Right ventricle myocardium superior (tissue), 1 donor: ENCODE measurements around the gene FSTL1. TPM values are rescaled to one million over a fixed set of nuclear protein-coding genes. Genes with fewer than 3 reads are reported as not detected.
A peak's percentile ranks its signal among the peaks of the same experiment; 100 is the strongest.

ENCODE experiments used
- ATAC-seq: fragments of 200-7000 bp; cut with Tn5 transposase; one replicate; pipeline ENCODE4 v1.9.1; 2020; ENCODE audit warnings: mild to moderate bottlenecking; ENCODE audit not compliant: poor library complexity
- DNase-seq: peaks from one replicate; pipeline ENCODE4 v3.0.0-alpha.2; 2020
- intact Hi-C: fragments of 100-400 bp; cut with DNase I; formaldehyde crosslinking; loops from one replicate; pipeline ENCODE4 v1.11.2; 2022
- total RNA-seq: library from RNA; stranded (reverse); fragmentation: NEBNext Ultra II Directional; extraction: Animal tissue kit (Norgen Biotek cat#: 25700); gene quantifications from one replicate; pipeline ENCODE4 v1.2.1, GENCODE V29; 2021
- donor health status: DM: no; HTN: yes; CAD: no; lungs with severe emphysema.

Gene FSTL1
- total RNA-seq, 1 donor from 2014 or later = 209 TPM

DNA sequence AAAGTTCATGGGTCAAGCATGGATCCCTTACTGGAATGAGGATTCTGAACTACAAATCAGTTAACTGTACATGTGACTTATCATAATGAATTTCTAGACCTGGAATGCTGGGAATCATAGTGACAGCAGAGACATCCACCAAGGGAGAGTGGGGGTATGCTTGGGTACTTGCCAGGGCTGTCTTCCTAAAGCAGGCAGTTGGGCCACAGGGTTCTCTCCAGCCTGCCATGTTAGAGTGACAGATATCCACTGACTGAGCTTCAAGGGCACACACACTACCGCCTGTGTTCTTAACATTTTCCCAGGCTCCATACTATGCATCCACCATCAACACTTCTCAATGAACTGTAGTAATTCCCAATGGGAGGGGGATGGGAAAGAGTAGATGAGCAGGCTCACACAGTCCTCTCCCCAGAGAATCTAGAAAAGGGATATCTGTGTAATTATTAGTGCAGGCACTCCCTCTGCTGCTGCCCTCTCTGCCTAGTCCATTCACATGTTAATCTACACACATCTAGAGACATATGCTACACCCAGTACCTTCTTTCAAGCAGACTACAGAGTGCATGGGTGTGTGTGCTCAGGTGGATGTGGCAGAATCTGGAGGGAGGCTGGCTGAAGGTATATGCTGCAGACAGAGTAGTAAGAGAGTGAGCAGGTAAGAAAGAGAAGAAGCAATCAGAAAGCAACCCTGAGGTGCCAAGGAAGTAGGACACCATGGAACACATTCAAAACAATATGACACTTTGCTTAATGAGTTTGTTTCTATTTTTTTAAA lies 3.7 kb downstream of the FSTL1 start:
- no peak for ATAC-seq
- intact Hi-C loops = no loop called here

DNA sequence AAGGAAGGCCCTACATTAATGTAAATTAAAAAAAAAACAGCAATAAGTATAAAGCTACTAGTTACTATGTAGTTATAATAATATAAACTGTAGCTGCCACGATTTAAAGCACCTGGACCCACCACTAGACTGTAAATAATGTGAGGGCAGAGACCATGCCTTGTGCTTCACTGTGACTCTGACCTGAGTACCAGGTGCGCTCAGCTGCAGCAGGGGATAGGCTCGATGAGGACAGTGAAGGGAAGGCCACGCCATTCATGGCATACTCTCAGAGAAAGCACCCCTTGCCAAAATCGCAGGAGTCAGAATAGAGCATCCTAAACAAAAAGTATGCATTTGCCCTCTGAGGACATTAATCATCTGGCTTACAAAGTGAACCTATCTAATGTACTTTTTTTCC lies 5.1 kb downstream of the FSTL1 start:
- intact Hi-C loops = no loop called here
- ATAC-seq (no peak), DNase-seq (no peak)

More for the DNA sequence above, 3.7 kb downstream of the FSTL1 start:
- no peak for DNase-seq

DNA sequence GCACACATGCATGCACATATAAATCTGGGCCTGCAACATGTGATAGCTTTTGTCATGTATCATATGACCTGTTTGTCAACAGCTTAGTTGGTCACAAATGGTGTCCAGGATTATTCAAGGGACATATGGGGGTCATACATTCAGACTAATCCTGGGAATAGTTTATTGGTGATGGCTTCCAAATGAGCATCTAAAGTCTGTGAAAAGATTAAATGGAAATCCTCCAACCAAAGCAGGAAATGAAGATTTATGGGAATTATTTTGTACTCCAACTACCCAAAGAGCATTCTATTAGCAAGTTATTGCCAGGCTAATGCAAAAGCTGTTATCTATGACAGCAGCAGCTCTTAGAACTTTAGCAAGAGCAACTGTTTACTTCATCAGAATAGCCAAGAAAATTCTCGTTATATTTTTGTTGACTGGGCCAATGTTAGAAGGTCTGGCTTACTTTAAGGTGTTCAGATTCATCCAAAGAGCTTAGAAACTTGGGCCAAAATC lies 7.1 kb downstream of the FSTL1 start:
- intact Hi-C loops = no loop called here
- DNase-seq (no peak), ATAC-seq (no peak)

DNA sequence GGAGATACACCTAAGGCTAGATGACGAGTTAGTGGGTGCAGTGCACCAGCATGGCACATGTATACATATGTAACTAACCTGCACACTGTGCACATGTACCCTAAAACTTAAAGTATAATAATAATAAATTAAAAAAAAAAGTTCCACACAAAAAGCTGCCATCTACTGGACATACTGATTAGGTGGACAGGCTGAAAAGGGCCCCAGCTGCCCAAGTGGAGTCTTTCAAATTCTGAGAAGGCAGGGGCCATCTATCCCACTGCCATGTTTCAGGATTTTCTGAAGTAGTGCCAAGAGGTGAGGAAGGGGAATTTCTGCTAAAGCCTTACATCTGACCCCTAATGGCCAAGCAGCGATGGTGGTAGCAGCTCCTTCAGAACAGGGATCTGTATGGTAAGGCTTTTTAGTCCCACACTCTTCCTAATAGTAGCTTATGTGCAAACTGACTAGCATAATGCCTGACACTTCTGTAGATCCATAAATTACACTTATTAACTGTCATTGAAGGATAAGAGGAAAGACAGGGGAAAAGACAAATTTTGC lies 7.7 kb downstream of the FSTL1 start:
- no peak for DNase-seq
- ATAC-seq = no peak
- intact Hi-C loops = no loop called here

DNA sequence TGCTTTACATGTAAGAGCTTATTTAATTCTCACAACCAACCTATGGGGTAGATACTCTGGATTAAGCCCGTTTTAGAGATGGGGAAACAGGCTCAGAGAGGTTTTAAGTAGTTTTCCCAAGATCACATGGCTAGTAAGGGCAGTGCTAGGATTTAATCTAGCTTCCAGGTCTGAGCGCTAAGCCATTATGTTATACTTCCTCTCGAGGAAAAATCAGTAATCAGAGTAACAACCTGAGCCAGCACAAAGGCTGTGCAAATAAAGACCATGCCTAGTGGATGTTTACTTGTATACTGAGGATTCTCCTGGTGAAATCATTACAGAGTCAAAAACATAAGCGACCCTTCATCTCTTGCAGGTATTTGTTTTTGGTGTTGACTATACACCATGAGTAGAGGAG lies 9.0 kb downstream of the FSTL1 start:
- no peak for DNase-seq
- ATAC-seq = no peak
- intact Hi-C loops = no loop called here

DNA sequence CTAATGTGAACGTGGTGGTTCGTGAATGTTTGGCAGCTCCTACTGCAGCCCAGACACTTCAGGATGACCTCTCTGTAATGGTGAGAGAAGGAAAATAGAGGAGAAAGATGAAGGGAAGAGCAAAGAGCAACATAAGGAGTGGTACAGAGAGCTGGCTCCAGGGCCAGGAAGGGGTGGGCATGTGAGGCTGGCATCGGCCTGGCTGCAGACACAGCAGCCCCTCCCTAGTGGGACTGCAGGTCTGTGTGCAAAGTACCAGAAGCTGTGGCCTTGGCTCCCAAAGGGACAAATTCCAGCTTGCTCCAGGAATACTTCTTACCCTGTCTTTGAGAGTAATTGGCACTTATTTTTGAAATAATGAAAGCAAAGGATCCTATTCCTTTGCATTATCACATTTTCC lies 10.0 kb downstream of the FSTL1 start:
- intact Hi-C loops = no loop called here

DNA sequence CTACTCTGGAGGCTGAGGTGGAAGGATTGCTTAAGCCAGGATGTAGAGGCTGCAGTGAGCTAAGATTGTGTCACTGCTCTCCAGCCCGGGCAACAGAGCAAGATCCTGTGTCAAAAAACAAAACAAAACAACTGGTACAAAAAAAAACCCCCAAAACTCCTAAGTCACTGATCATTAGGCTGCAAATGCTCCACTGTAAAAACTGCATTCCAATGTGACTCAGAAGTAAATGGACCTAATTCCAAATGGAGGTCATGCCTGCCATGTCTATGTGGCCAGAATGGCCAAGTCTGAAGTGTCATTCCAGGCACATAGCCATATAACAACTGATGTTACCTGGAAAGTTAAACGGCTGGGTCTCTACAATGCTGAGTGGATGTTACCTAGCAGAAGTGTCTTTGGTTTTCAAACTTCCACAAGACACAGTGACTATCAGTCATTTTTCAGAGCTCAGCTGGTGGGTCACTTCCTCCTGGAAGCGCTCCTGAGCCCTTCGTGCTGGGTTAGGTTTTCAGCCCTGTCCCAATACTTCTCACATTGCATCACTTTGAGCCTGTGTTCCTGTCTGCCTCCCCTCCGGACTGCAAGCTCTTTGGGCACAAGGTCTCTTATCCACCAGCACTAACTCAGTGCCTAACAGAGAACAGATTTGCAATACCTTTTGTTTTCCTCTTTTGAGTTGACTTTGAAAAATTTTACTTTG lies 10.6 kb downstream of the FSTL1 start:
- DNase-seq = no peak
- intact Hi-C loops = no loop called here
- ATAC-seq = peak; percentile 13

More for the DNA sequence above, 10.0 kb downstream of the FSTL1 start:
- no peak for DNase-seq
- no peak for ATAC-seq

DNA sequence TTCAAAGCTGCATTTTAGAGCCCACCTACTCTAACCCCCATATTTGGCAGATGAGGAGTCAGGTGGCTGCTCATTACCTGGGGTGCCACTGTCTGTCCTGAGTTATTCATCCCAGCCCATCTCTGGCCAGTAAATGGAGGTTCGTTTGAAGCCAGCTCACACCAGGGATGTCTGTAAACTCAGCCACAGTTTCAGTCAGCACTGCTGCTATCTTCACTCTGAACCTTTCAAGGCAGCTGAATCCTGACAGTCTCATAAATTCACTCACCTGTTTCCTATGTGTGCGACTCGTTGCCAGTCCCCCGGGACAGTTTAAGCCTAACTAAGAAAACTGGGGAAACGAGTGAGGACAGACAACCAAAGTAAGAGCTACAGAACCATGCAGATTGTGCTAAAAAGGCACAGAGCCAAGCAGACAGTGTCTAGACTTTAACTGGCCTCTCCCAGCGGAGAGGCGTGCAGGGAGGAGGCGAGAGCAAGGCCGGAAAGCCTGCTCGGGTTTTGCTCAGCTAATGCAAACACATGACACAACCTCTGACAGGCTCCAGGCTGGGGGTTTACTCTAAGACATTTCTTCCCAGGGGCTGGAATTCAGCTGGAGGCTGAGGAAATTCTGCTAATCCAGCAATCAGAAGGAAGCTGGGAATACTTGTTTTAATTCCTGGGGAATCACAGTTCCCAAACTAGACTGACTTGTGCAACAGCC lies 12.0 kb downstream of the FSTL1 start:
- intact Hi-C loops = no loop called here
- ATAC-seq (peak; percentile 65), DNase-seq (peak; percentile 67)

DNA sequence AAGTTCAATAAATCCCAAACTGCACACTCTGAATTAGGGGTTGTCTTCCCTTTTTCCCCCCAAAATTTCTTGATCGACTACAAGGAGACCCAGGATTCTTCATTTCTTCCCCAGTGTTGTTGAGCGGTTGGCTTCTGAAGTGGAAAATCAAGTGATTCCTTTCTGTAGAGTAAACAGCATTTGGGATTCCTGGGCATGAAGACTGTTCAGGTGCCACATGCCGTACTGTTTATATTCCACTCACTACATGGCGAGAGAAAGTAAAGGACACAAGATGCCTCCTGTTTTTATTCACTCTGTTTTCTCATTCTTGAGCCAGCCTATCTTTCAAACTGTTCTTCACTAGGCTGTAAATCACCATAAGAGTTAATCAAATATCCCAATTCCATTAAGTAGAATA lies 12.6 kb downstream of the FSTL1 start:
- ATAC-seq = no peak
- no peak for DNase-seq
- intact Hi-C loops = no loop called here

DNA sequence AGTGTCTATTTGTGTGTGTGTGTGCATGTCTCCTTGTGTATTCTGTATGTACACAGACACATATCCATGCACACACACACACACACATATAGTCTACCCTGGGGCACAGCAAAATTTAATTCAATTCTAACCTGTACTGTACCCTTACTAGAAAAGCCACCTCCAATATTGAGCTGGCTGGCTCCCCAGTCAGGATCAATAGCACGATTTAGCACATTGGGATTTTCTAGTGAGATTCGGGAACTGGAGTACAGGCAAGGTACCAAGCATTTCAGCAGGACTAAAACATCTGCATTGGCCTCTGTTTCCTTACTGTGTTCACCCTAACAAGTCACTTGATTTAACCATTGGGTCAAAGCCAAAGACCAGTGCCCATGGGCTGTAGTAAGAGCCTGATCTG lies 13.2 kb downstream of the FSTL1 start:
- DNase-seq (no peak), ATAC-seq (no peak)
- intact Hi-C loops = no loop called here

DNA sequence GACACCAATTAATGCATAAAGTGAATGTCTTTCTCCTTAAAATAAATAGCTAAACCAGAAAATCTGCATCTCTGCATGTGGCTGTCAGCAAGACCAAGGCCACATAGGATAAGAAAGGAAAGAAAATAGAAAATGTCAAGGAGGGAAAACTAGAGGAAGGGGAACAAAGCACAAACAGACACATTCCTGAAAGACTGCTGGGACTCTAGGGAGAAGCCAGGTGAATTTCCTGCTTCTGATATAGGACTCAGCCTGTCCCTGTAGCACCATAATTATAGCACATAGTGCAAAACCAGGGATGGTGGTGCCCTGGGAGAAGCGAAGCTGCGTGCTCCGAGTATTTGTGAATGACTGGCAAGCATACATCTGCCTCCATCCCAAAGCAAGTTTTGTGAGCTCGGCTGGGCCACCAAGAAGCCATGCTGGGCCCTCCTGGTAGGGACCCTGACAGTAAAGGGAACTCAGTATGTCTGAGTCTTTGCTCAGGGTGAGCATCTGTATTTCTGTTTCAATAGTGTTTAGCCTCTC lies 14.2 kb downstream of the FSTL1 start:
- ATAC-seq (no peak), DNase-seq (no peak)
- intact Hi-C loops = no loop called here

DNA sequence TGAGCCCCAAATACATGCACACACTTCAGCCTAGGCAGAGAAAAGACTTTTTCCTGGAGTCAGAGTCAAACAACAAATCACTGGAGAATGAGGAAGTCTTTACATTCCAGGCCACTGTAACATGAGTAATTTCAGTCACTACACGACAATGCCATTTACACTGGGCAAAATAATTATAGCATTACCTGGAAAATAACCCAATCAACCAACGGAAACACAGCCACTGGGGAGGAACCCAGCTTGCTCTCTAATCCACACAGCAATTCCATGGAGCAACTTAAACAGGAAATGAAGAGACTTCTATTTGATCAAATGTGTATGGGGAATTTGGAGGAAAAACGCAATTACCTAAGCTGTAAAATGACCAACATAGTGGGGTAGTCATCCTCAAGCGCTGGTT lies 15.2 kb downstream of the FSTL1 start:
- intact Hi-C loops = no loop called here
- no peak for ATAC-seq

DNA sequence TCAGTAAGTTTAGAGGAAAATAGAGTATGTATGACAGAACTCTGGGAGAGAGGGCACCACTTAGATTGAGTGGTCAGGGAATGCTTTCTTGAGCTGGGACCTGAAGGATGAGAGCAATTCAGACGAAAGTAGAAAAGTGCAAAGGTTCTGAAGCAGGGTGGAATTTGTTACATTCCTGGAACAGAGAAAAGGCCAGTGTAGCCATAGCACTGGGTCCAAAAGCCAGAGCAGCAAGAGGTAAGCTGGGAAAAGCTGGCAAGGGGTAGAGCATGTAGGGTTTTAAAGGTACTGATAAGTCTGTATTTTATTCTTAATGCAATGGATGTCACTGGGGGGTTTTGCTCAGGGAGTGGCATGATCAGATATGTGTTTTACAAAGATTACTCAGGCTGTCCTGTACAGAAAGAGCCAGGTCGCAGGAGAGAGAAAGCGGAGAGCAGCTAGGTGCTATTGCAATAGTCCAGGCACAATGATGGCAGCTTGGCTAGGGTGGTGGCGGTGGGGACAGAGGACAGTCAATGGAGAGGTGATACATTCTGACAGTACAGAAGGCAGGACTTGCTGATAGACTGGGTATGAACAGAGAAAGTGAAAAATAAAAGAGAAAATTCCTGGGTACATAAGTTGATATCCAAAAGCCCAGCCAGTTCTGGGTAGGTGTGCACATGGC lies 17.0 kb downstream of the FSTL1 start:
- no peak for ATAC-seq
- intact Hi-C loops = no loop called here

More for the DNA sequence above, 15.2 kb downstream of the FSTL1 start:
- no peak for DNase-seq

DNA sequence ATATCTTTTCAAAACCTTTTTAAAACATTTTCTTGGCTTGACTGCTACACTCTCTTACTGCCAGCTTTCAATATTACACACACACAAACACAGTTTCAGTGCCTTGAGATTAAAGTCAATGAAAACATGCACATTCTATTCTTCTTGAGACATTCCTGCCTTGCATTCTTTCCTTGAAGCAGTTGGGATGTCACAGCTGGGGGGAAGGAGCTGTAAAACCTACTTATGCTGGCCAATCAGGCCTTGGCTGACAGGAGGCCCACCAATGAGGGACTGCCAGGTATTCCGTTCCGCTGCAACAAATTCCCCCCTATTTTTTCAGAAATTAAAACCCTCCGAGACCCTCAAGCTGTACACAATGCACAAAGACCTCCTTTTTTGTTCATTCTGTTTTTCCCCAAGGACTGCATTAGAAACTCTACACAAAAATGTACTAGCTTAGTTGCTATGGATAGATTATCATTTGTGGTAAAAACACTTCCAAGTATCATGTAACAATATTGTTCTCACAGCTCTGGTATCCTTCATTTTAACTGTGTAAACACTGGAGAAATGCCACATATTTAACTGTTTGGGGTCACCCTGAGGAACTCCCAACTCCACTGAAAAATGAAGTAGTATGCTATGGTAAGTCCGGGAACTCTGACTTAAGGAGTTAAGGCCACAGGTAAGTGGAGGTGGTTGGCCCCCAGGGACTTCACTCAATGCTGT lies 18.5 kb downstream of the FSTL1 start:
- intact Hi-C loops = no loop called here
- peak; percentile 5 for ATAC-seq

More for the DNA sequence above, 17.0 kb downstream of the FSTL1 start:
- no peak for DNase-seq

DNA sequence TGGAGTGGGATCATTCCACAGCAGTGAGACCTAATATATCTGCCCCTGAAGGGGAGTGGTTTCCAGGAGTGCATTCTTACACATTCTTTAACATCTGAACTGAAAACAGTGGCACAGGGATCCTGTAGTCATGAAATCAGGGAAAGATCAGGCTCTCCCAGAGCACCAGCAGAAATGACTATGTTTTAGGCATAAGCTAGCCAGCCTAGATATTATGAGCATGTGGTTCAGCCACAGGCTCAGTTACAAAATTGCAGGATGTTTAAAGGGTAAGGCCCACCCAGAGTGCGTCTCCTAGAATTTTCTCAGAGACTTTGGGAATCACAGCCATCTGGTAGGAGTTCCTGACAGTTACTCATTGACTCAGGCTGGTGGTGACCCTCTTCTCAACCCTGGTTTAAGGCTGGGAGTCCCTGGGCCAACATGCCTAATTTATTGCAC lies 20.9 kb downstream of the FSTL1 start:
- intact Hi-C loops = no loop called here
- ATAC-seq (no peak), DNase-seq (no peak)

More for the DNA sequence above, 18.5 kb downstream of the FSTL1 start:
- DNase-seq = no peak

DNA sequence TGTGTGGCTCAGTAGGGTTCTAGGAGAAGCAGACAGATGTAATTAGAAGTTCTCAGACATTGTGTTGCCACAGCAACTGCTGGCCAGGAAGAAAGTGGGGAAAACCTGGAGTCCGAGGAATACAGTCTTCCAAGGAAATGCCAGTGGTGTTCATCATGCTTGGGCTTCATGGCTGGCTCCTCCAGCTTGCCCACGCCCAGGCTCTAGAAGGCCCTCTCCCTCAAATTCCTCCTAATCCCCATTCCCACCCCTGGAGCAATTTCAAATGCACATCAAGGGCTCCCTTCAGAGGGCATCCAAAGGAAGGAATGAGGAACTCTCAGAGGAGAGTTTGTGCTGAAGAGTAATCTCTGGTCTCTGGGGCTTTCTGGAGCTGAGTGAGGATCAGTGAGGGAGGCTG lies 21.9 kb downstream of the FSTL1 start:
- intact Hi-C loops = no loop called here
- DNase-seq = no peak
- no peak for ATAC-seq

DNA sequence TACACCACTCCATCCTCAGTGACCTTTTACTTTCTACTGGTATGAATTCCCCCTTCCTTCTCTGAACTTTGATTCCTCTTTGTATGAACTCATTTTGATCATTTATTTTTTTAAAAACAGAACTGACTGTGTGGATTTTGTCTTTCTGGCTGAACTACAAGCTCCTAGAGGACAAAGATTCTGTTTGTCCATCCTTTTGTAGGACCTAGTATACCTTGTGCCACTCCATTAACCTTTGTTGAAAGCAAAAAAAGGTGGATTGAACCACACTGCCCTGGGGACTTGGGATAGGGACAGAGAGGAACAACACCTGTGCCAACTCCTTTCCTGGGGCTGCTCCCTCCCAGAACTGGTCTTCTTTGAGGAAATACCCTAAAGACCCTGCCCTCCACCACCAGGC lies 23.6 kb downstream of the FSTL1 start:
- DNase-seq (no peak), ATAC-seq (no peak)
- intact Hi-C loops = no loop called here
